A673 (cell line): Measurements from ENCODE around the gene RNASEH2A.

Experiments used
- EZH2 ChIP-seq: fragments of 200-600 bp; sonication (generic); IDR thresholded peaks from 2 replicates; pipeline ENCODE4 v1.6.1; 2017; ENCODE audit warnings: borderline replicate concordance, low read depth, mild to moderate bottlenecking, mixed read lengths, antibody characterized with exemption, low read length; ENCODE audit not compliant: poor library complexity, severe bottlenecking
- TF ChIP-seq, protein P1 (sequence below): fragments of 300-800, 200-600 bp; sonication (generic); conservative IDR thresholded peaks from 2 replicates; pipeline ENCODE4 v1.5.1; 2017; ENCODE audit warnings: low read depth, mild to moderate bottlenecking, antibody characterized with exemption, low read length, moderate library complexity, mixed read lengths

DNA sequence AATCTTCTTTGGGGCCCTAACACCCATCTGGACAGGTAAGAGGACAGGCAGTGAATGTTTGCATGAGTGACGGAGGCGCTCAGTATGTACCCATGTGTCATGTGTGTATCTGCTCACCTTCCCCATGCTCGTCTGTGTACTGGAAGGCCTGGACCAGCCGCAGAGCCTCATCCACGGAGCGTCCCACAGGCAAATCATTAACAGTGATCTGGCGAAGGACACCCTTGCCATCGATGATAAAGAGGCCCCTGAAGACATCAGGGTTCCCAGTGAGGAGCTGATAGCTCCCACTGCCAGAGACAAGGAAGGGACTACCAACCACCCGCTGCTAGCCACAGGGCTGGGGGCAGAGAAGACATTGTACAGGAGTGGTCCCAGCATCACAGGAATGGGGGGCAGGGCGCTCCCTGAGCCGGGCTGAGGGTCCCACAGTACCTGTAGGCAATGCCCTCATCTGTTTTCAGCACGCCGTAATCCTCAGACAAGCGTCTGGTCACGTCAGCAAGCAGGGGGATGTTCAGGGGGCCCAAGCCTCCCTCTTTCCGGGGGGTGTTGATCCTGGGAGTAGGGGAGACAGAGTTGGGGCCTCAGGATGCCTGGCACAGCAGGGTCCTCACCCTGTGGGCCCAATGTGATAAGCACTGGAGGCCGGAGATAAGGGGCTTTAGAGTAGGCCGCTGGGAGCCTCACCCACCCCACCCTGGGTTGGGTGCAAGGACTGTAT lies 6.5 kb upstream of the RNASEH2A start:
- TF ChIP-seq, protein P1, sequence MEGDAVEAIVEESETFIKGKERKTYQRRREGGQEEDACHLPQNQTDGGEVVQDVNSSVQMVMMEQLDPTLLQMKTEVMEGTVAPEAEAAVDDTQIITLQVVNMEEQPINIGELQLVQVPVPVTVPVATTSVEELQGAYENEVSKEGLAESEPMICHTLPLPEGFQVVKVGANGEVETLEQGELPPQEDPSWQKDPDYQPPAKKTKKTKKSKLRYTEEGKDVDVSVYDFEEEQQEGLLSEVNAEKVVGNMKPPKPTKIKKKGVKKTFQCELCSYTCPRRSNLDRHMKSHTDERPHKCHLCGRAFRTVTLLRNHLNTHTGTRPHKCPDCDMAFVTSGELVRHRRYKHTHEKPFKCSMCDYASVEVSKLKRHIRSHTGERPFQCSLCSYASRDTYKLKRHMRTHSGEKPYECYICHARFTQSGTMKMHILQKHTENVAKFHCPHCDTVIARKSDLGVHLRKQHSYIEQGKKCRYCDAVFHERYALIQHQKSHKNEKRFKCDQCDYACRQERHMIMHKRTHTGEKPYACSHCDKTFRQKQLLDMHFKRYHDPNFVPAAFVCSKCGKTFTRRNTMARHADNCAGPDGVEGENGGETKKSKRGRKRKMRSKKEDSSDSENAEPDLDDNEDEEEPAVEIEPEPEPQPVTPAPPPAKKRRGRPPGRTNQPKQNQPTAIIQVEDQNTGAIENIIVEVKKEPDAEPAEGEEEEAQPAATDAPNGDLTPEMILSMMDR: no peak
- no peak for TF ChIP-seq EZH2
